HepG2 (cell line): Measurements from ENCODE around the gene ACTN4. TPM values are rescaled to one million over a fixed set of nuclear protein-coding genes. Genes with fewer than 3 reads are reported as not detected.

Source experiments
- CBX5 ChIP-seq: sonication (generic); formaldehyde crosslinking; IDR thresholded peaks from 2 replicates; pipeline ENCODE4 v1.4.0; 2020; ENCODE audit warnings: missing genetic modification reagents, borderline replicate concordance
- CC2D1A ChIP-seq: sonication (generic); formaldehyde crosslinking; IDR thresholded peaks from 2 replicates; pipeline ENCODE4 v1.8.1; 2023; ENCODE audit warnings: mild to moderate bottlenecking, missing genetic modification reagents
- IRF2 ChIP-seq: IDR thresholded peaks from 2 replicates; pipeline ENCODE4 v1.6.1; 2018; ENCODE audit warnings: missing genetic modification reagents, missing compliant biosample characterization
- MZF1 ChIP-seq: sonication (generic); formaldehyde crosslinking; IDR thresholded peaks from 2 replicates; pipeline ENCODE4 v1.8.1; 2023; ENCODE audit warnings: mild to moderate bottlenecking, missing genetic modification reagents, borderline replicate concordance
- RXRB ChIP-seq: IDR thresholded peaks from 2 replicates; pipeline ENCODE4 v1.6.1; 2016; ENCODE audit warnings: borderline replicate concordance, missing genetic modification reagents, missing compliant biosample characterization
- ZC3H13 ChIP-seq: sonication (generic); formaldehyde crosslinking; IDR thresholded peaks from 2 replicates; pipeline ENCODE4 v1.8.1; 2023; ENCODE audit warnings: mild to moderate bottlenecking, missing genetic modification reagents, moderate library complexity
- ZSCAN29 ChIP-seq: sonication (generic); formaldehyde crosslinking; conservative IDR thresholded peaks from 2 replicates; pipeline ENCODE4 v1.4.0; 2020; ENCODE audit warnings: mild to moderate bottlenecking, missing genetic modification reagents
- polyA plus RNA-seq, 8 experiments: library from polyadenylated mRNA; depleted of rRNA in 3 of 8; stranded (reverse) in 7 of 8; unstranded in 1 of 8; fragments of >200 nt; fragmentation: Illumina TruSeq in 4 of 8; extraction: Trizol in 4 of 8; gene quantifications; 2 replicates each; pipeline versions ENCODE4 v1.2.1 to v1.2.3, GENCODE V29; 2011 to 2016; ENCODE audit warnings: low read depth in 4 of 8, missing spikeins in 1 of 8, mixed read lengths in 1 of 8; ENCODE audit not compliant: insufficient read depth in 1 of 8
- total RNA-seq, 5 experiments: library from RNA; depleted of rRNA; stranded (reverse); fragments of >200 nt; fragmentation: Illumina TruSeq; extraction: Trizol; gene quantifications; 2 replicates each; pipeline ENCODE4 v1.2.3, GENCODE V29; 2016; ENCODE audit warnings: low read depth in 1 of 5
- TF ChIP-seq, protein P1 (sequence below): sonication (generic); formaldehyde crosslinking; IDR thresholded peaks from 2 replicates; pipeline ENCODE4 v1.5.0; 2020; ENCODE audit warnings: mild to moderate bottlenecking, missing genetic modification reagents, borderline replicate concordance
- TF ChIP-seq, protein P2 (sequence below): IDR thresholded peaks from 2 replicates; pipeline ENCODE4 v1.6.1; 2016; ENCODE audit warnings: missing genetic modification reagents, missing compliant biosample characterization
- TF ChIP-seq, protein P3 (sequence below): sonication (generic); formaldehyde crosslinking; IDR thresholded peaks from 2 replicates; pipeline ENCODE4 v1.8.1; 2023; ENCODE audit warnings: mild to moderate bottlenecking, missing genetic modification reagents
- TF ChIP-seq, protein P4 (sequence below): sonication (generic); formaldehyde crosslinking; IDR thresholded peaks from 2 replicates; pipeline ENCODE4 v1.4.0; 2020; ENCODE audit warnings: low read depth, missing genetic modification reagents
- TF ChIP-seq, protein P5 (sequence below): IDR thresholded peaks from 2 replicates; pipeline ENCODE4 v1.6.1; 2012; ENCODE audit warnings: inconsistent platforms
- TF ChIP-seq, protein P6 (sequence below): sonication (generic); formaldehyde crosslinking; IDR thresholded peaks from 2 replicates; pipeline ENCODE4 v1.4.0; 2020; ENCODE audit warnings: missing genetic modification reagents

ACTN4 gene
- total and polyA plus RNA-seq, 2 of the 13 experiments (the other 11 are each of a cell fraction or from before 2014, with no cell fraction given) = 171 to 192 TPM

DNA sequence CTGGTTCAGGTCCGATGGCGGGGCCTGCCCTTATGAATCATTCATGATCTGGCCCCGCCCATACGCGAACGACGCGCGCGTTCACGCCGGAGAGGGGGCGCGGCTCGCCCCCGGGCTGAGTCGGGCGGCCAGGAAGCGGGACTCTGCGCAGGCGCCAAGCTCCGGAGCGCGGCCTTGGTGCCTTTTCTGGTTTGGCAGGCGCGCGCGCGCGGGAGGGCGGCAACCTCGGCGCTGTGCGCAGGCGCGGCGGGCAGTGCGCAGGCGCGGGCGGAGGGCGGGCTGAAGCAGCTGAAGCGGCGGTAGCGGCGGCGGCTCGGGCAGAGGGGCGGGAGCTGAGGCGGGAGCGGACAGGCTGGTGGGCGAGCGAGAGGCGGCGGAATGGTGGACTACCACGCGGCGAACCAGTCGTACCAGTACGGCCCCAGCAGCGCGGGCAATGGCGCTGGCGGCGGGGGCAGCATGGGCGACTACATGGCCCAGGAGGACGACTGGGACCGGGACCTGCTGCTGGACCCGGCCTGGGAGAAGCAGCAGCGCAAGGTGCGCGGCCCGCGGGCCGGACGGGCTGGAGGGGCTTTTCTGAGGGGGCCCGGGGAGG, at the start of gene ACTN4 (continued):
- TF ChIP-seq, protein P1, sequence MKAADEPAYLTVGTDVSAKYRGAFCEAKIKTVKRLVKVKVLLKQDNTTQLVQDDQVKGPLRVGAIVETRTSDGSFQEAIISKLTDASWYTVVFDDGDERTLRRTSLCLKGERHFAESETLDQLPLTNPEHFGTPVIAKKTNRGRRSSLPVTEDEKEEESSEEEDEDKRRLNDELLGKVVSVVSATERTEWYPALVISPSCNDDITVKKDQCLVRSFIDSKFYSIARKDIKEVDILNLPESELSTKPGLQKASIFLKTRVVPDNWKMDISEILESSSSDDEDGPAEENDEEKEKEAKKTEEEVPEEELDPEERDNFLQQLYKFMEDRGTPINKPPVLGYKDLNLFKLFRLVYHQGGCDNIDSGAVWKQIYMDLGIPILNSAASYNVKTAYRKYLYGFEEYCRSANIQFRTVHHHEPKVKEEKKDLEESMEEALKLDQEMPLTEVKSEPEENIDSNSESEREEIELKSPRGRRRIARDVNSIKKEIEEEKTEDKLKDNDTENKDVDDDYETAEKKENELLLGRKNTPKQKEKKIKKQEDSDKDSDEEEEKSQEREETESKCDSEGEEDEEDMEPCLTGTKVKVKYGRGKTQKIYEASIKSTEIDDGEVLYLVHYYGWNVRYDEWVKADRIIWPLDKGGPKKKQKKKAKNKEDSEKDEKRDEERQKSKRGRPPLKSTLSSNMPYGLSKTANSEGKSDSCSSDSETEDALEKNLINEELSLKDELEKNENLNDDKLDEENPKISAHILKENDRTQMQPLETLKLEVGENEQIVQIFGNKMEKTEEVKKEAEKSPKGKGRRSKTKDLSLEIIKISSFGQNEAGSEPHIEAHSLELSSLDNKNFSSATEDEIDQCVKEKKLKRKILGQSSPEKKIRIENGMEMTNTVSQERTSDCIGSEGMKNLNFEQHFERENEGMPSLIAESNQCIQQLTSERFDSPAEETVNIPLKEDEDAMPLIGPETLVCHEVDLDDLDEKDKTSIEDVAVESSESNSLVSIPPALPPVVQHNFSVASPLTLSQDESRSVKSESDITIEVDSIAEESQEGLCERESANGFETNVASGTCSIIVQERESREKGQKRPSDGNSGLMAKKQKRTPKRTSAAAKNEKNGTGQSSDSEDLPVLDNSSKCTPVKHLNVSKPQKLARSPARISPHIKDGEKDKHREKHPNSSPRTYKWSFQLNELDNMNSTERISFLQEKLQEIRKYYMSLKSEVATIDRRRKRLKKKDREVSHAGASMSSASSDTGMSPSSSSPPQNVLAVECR (CRISPR knock-in tag) = peak; percentile 87
- TF ChIP-seq RXRB (CRISPR knock-in tag) (no peak), MZF1 (CRISPR knock-in tag) (no peak), CC2D1A (CRISPR knock-in tag) (no peak), CBX5 (CRISPR knock-in tag) (no peak), ZC3H13 (no peak), IRF2 (CRISPR knock-in tag) (no peak), ZSCAN29 (CRISPR knock-in tag) (no peak)
- TF ChIP-seq, protein P2, sequence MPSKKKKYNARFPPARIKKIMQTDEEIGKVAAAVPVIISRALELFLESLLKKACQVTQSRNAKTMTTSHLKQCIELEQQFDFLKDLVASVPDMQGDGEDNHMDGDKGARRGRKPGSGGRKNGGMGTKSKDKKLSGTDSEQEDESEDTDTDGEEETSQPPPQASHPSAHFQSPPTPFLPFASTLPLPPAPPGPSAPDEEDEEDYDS = peak; percentile 86
- TF ChIP-seq, protein P3, sequence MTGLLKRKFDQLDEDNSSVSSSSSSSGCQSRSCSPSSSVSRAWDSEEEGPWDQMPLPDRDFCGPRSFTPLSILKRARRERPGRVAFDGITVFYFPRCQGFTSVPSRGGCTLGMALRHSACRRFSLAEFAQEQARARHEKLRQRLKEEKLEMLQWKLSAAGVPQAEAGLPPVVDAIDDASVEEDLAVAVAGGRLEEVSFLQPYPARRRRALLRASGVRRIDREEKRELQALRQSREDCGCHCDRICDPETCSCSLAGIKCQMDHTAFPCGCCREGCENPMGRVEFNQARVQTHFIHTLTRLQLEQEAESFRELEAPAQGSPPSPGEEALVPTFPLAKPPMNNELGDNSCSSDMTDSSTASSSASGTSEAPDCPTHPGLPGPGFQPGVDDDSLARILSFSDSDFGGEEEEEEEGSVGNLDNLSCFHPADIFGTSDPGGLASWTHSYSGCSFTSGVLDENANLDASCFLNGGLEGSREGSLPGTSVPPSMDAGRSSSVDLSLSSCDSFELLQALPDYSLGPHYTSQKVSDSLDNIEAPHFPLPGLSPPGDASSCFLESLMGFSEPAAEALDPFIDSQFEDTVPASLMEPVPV (CRISPR knock-in tag) = peak; percentile 65; the same call in 1 of the 2 replicates
- TF ChIP-seq, protein P4, sequence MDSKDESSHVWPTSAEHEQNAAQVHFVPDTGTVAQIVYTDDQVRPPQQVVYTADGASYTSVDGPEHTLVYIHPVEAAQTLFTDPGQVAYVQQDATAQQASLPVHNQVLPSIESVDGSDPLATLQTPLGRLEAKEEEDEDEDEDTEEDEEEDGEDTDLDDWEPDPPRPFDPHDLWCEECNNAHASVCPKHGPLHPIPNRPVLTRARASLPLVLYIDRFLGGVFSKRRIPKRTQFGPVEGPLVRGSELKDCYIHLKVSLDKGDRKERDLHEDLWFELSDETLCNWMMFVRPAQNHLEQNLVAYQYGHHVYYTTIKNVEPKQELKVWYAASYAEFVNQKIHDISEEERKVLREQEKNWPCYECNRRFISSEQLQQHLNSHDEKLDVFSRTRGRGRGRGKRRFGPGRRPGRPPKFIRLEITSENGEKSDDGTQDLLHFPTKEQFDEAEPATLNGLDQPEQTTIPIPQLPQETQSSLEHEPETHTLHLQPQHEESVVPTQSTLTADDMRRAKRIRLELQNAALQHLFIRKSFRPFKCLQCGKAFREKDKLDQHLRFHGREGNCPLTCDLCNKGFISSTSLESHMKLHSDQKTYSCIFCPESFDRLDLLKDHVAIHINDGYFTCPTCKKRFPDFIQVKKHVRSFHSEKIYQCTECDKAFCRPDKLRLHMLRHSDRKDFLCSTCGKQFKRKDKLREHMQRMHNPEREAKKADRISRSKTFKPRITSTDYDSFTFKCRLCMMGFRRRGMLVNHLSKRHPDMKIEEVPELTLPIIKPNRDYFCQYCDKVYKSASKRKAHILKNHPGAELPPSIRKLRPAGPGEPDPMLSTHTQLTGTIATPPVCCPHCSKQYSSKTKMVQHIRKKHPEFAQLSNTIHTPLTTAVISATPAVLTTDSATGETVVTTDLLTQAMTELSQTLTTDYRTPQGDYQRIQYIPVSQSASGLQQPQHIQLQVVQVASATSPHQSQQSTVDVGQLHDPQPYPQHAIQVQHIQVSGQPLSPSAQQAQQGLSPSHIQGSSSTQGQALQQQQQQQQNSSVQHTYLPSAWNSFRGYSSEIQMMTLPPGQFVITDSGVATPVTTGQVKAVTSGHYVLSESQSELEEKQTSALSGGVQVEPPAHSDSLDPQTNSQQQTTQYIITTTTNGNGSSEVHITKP (CRISPR knock-in tag) = no peak
- TF ChIP-seq, protein P5, sequence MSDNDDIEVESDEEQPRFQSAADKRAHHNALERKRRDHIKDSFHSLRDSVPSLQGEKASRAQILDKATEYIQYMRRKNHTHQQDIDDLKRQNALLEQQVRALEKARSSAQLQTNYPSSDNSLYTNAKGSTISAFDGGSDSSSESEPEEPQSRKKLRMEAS = peak; percentile 80
- TF ChIP-seq, protein P6, sequence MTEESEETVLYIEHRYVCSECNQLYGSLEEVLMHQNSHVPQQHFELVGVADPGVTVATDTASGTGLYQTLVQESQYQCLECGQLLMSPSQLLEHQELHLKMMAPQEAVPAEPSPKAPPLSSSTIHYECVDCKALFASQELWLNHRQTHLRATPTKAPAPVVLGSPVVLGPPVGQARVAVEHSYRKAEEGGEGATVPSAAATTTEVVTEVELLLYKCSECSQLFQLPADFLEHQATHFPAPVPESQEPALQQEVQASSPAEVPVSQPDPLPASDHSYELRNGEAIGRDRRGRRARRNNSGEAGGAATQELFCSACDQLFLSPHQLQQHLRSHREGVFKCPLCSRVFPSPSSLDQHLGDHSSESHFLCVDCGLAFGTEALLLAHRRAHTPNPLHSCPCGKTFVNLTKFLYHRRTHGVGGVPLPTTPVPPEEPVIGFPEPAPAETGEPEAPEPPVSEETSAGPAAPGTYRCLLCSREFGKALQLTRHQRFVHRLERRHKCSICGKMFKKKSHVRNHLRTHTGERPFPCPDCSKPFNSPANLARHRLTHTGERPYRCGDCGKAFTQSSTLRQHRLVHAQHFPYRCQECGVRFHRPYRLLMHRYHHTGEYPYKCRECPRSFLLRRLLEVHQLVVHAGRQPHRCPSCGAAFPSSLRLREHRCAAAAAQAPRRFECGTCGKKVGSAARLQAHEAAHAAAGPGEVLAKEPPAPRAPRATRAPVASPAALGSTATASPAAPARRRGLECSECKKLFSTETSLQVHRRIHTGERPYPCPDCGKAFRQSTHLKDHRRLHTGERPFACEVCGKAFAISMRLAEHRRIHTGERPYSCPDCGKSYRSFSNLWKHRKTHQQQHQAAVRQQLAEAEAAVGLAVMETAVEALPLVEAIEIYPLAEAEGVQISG (CRISPR knock-in tag) = peak; percentile 57
